ENCODE data around the gene CARD10. TPM values are rescaled to one million over a fixed set of nuclear protein-coding genes. Genes with fewer than 3 reads are reported as not detected.
A peak's percentile ranks its signal among the peaks of the same experiment; 100 is the strongest.
"Not testable (repeated sequence)": the region's sequence is repeated elsewhere in the genome, so short reads cannot be mapped to it uniquely, and the experiment has no call there.

Gene CARD10
- total RNA-seq, 1 donor from 2014 or later = 46.7 TPM

- no peak overlapping the region for H3K27ac Mint-ChIP-seq
- H3K4me1 Mint-ChIP-seq (ENCODE audit: low read depth) = no peaks in the 10 kb centered on the region
- no peaks in the 10 kb centered on the region for H3K36me3 Mint-ChIP-seq (ENCODE audit: insufficient read depth)
- H3K27me3 Mint-ChIP-seq = peaks cover 6% of the 10 kb centered on the region
- no peak for DNase-seq (ENCODE audit: low spot score, unreplicated experiment)
- H3K9me3 Mint-ChIP-seq (ENCODE audit: low read depth) = no peaks in the 10 kb centered on the region
- no peak overlapping the region for H3K4me3 Mint-ChIP-seq (ENCODE audit: low read depth)
- no peak for TF ChIP-seq CTCF (IDR thresholded peaks at IDR 0.05; ENCODE audit: unreplicated experiment)
Measured at GRCh38 chr22:37473437-37473946, 45.7 kb downstream of the CARD10 start.

- no peak overlapping the region for H3K27ac Mint-ChIP-seq
- H3K9me3 Mint-ChIP-seq (ENCODE audit: low read depth) = no peaks in the 10 kb centered on the region
- peaks cover 6% of the 10 kb centered on the region for H3K27me3 Mint-ChIP-seq
- H3K36me3 Mint-ChIP-seq (ENCODE audit: insufficient read depth) = no peaks in the 10 kb centered on the region
- H3K4me3 Mint-ChIP-seq (ENCODE audit: low read depth) = no peak overlapping the region
- DNase-seq (ENCODE audit: low spot score, unreplicated experiment) = no peak
- TF ChIP-seq CTCF (IDR thresholded peaks at IDR 0.05; ENCODE audit: unreplicated experiment) = peak; percentile 60
- H3K4me1 Mint-ChIP-seq (ENCODE audit: low read depth) = no peaks in the 10 kb centered on the region
Measured at GRCh38 chr22:37472418-37473006, 46.7 kb downstream of the CARD10 start.

GRCh38 chr22:37471727-37472417 lies 47.3 kb downstream of the CARD10 start:
- Mint-ChIP-seq H3K4me3 (ENCODE audit: low read depth) (no peak overlapping the region), H3K27ac (no peak overlapping the region), H3K27me3 (peaks cover 6% of the 10 kb centered on the region), H3K4me1 (ENCODE audit: low read depth) (no peaks in the 10 kb centered on the region), H3K36me3 (ENCODE audit: insufficient read depth) (no peaks in the 10 kb centered on the region), H3K9me3 (ENCODE audit: low read depth) (no peaks in the 10 kb centered on the region)
- TF ChIP-seq CTCF (IDR thresholded peaks at IDR 0.05; ENCODE audit: unreplicated experiment) = no peak
- DNase-seq (ENCODE audit: low spot score, unreplicated experiment) = no peak

GRCh38 chr22:37470087-37470445 lies 49.1 kb downstream of the CARD10 start:
- TF ChIP-seq CTCF (IDR thresholded peaks at IDR 0.05; ENCODE audit: unreplicated experiment) = no peak
- no peaks in the 10 kb centered on the region for H3K4me1 Mint-ChIP-seq (ENCODE audit: low read depth)
- H3K27me3 Mint-ChIP-seq = peaks cover 9% of the 10 kb centered on the region
- no peak overlapping the region for H3K4me3 Mint-ChIP-seq (ENCODE audit: low read depth)
- H3K36me3 Mint-ChIP-seq (ENCODE audit: insufficient read depth) = no peaks in the 10 kb centered on the region
- DNase-seq (ENCODE audit: low spot score, unreplicated experiment) = no peak
- no peaks in the 10 kb centered on the region for H3K9me3 Mint-ChIP-seq (ENCODE audit: low read depth)
- no peak overlapping the region for H3K27ac Mint-ChIP-seq

- no peaks in the 10 kb centered on the region for H3K9me3 Mint-ChIP-seq (ENCODE audit: low read depth)
- no peak for DNase-seq (ENCODE audit: low spot score, unreplicated experiment)
- peaks cover 12% of the 10 kb centered on the region for H3K27me3 Mint-ChIP-seq
- no peaks in the 10 kb centered on the region for H3K4me1 Mint-ChIP-seq (ENCODE audit: low read depth)
- no peaks in the 10 kb centered on the region for H3K36me3 Mint-ChIP-seq (ENCODE audit: insufficient read depth)
- H3K4me3 Mint-ChIP-seq (ENCODE audit: low read depth) = no peak overlapping the region
- no peak overlapping the region for H3K27ac Mint-ChIP-seq
- TF ChIP-seq CTCF (IDR thresholded peaks at IDR 0.05; ENCODE audit: unreplicated experiment) = no peak
Measured at GRCh38 chr22:37469416-37470086, 49.7 kb downstream of the CARD10 start.

GRCh38 chr22:37468201-37468695 lies 51.0 kb downstream of the CARD10 start:
- not testable (repeated sequence) for H3K4me3 Mint-ChIP-seq (ENCODE audit: low read depth); H3K27ac Mint-ChIP-seq; H3K4me1 Mint-ChIP-seq (ENCODE audit: low read depth); H3K36me3 Mint-ChIP-seq (ENCODE audit: insufficient read depth); H3K9me3 Mint-ChIP-seq (ENCODE audit: low read depth); DNase-seq (ENCODE audit: low spot score, unreplicated experiment)
- H3K27me3 Mint-ChIP-seq = peaks cover 13% of the 10 kb centered on the region

All from progenitor cell of endocrine pancreas (in vitro differentiated cells).